Measurements from ENCODE around the gene SLAMF1. TPM values are rescaled to one million over a fixed set of nuclear protein-coding genes. Genes with fewer than 3 reads are reported as not detected.

The SLAMF1 gene
- polyA plus RNA-seq, 3 donors: 0.13 to 0.65 TPM; not detected in 1

- TF ChIP-seq CTCF (IDR thresholded peaks at IDR 0.05): no peak
- H3K9me3 ChIP-seq (replicated peaks in 1 of 2; ENCODE audit: control insufficient read depth in 1 of 2, insufficient read depth in 1 of 2, low read length in 2 of 2): no peaks in the 10 kb centered on the region
- peaks cover 81 to 100% of the 10 kb centered on the region in 2 donors for H3K4me1 ChIP-seq (ENCODE audit: control insufficient read depth in 1 of 2, insufficient read depth in 2 of 2, low read length in 2 of 2)
- H3K27me3 ChIP-seq (ENCODE audit: control insufficient read depth in 2 of 2, insufficient read depth in 2 of 2, low read length in 2 of 2): no peaks in the 10 kb centered on the region
- intact Hi-C loops (cut with micrococcal nuclease): no loop called here
- 0% methylated on average over 2 of the region's 2 CpGs for WGBS (ENCODE audit: insufficient coverage)
- peaks cover 0 to 6% (median 2%) of the 10 kb centered on the region in 7 donors for H3K9me3 Mint-ChIP-seq
- peaks cover 0 to 3% of the 10 kb centered on the region in 2 donors for H3K36me3 ChIP-seq (replicated peaks in 1 of 2; ENCODE audit: control insufficient read depth in 1 of 2, insufficient read depth in 2 of 2, low read length in 2 of 2)
- H3K4me3 Mint-ChIP-seq: peak overlapping the region; percentile 2 to 66
- H3K4me3 ChIP-seq (replicated peaks in 1 of 3; ENCODE audit: low read depth in 2 of 3, low read length in 3 of 3): no peak overlapping the region
- H3K27me3 Mint-ChIP-seq (ENCODE audit: low read depth in 3 of 3): no peaks in the 10 kb centered on the region
- H3K4me1 Mint-ChIP-seq: peaks cover 88% of the 10 kb centered on the region
- H3K4me2 ChIP-seq (replicated peaks; ENCODE audit: extremely low read depth, low read length, poor library complexity, severe bottlenecking): peak overlapping the region; percentile 10
- H4K20me1 ChIP-seq (ENCODE audit: insufficient read depth, low read length): no peaks in the 10 kb centered on the region
- H3K9ac ChIP-seq (ENCODE audit: insufficient read depth, low read length, poor library complexity, severe bottlenecking): no peak overlapping the region
- H3K27ac Mint-ChIP-seq: peak overlapping the region; percentile 34 to 88 (median 62)
- peak in 2 of 3 donors; percentile 38 to 45 for DNase-seq
- no peak overlapping the region for H2AFZ ChIP-seq (ENCODE audit: insufficient read depth, low read depth, low read length, poor library complexity, severe bottlenecking)
- peak overlapping the region in 1 of 2 donors; percentile 69 for H3K27ac ChIP-seq (ENCODE audit: low read depth in 1 of 2, low read length in 2 of 2)
- peaks cover 29 to 41% of the 10 kb centered on the region in 2 donors for H3K36me3 Mint-ChIP-seq
- H3K79me2 ChIP-seq (ENCODE audit: insufficient read depth, low read length): peaks cover 100% of the 10 kb centered on the region
Observed at GRCh38 chr1:160569806-160570205, 77.0 kb downstream of the SLAMF1 start.

- Mint-ChIP-seq H3K4me1 (peaks cover 74% of the 10 kb centered on the region), H3K9me3 (peaks cover 3 to 11% (median 6%) of the 10 kb centered on the region in 7 donors), H3K27me3 (ENCODE audit: low read depth in 3 of 3) (no peaks in the 10 kb centered on the region), H3K27ac (peak overlapping the region in 6 of 7 donors; percentile 5 to 92 (median 48)), H3K4me3 (peak overlapping the region in 1 of 2 donors; percentile 37), H3K36me3 (peaks cover 43 to 53% of the 10 kb centered on the region in 2 donors)
- H3K27ac ChIP-seq (ENCODE audit: low read depth in 1 of 2, low read length in 2 of 2): peak overlapping the region in 1 of 2 donors; percentile 69
- H3K4me2 ChIP-seq (replicated peaks; ENCODE audit: extremely low read depth, low read length, poor library complexity, severe bottlenecking): peak overlapping the region; percentile 19
- no peaks in the 10 kb centered on the region for H4K20me1 ChIP-seq (ENCODE audit: insufficient read depth, low read length)
- 10% methylated on average over 2 of the region's 8 CpGs for WGBS (ENCODE audit: insufficient coverage)
- intact Hi-C loops (cut with micrococcal nuclease): no loop called here
- no peak overlapping the region for H3K9ac ChIP-seq (ENCODE audit: insufficient read depth, low read length, poor library complexity, severe bottlenecking)
- no peaks in the 10 kb centered on the region for H3K9me3 ChIP-seq (replicated peaks in 1 of 2; ENCODE audit: control insufficient read depth in 1 of 2, insufficient read depth in 1 of 2, low read length in 2 of 2)
- DNase-seq: peak; percentile 28 to 50 (median 34)
- H3K27me3 ChIP-seq (ENCODE audit: control insufficient read depth in 2 of 2, insufficient read depth in 2 of 2, low read length in 2 of 2): no peaks in the 10 kb centered on the region
- peaks cover 11 to 19% of the 10 kb centered on the region in 2 donors for H3K36me3 ChIP-seq (replicated peaks in 1 of 2; ENCODE audit: control insufficient read depth in 1 of 2, insufficient read depth in 2 of 2, low read length in 2 of 2)
- peaks cover 100% of the 10 kb centered on the region for H3K79me2 ChIP-seq (ENCODE audit: insufficient read depth, low read length)
- H3K4me3 ChIP-seq (replicated peaks in 1 of 3; ENCODE audit: low read depth in 2 of 3, low read length in 3 of 3): no peak overlapping the region
- H2AFZ ChIP-seq (ENCODE audit: insufficient read depth, low read depth, low read length, poor library complexity, severe bottlenecking): peak overlapping the region; percentile 48
- TF ChIP-seq CTCF (IDR thresholded peaks at IDR 0.05): no peak
- H3K4me1 ChIP-seq (ENCODE audit: control insufficient read depth in 1 of 2, insufficient read depth in 2 of 2, low read length in 2 of 2): peaks cover 64 to 88% of the 10 kb centered on the region in 2 donors
Observed at GRCh38 chr1:160567858-160568682, 78.8 kb downstream of the SLAMF1 start.

Measured in CD14-positive monocyte (primary cell).